Astrocyte (in vitro differentiated cells and primary cell): Measurements from ENCODE around the gene ZNF532. TPM values are rescaled to one million over a fixed set of nuclear protein-coding genes. Genes with fewer than 3 reads are reported as not detected.

ENCODE experiments used
- DNase-seq: peaks from one replicate; pipeline ENCODE4 v3.0.0-alpha.2; 2010; ENCODE audit warnings: low read depth
- FAIRE-seq: peaks from 2 replicates; lab custom pipeline; 2011; peaks lifted over from hg19 to GRCh38; lab: Jason Lieb, UNC
- H2AFZ ChIP-seq: 2 replicates; pipeline ENCODE4 v1.6.0; 2012; ENCODE audit warnings: low read depth, low read length, inconsistent platforms
- H3K27ac ChIP-seq: 2 replicates; pipeline ENCODE4 v1.5.1; 2011; ENCODE audit warnings: low read depth, low read length, inconsistent platforms
- H3K27me3 ChIP-seq: 2 replicates; pipeline ENCODE4 v1.6.0; 2011; ENCODE audit warnings: low read length, inconsistent platforms; ENCODE audit not compliant: insufficient read depth
- H3K36me3 ChIP-seq: 2 replicates; pipeline ENCODE4 v1.5.1; 2011; ENCODE audit warnings: low read length, inconsistent platforms; ENCODE audit not compliant: insufficient read depth
- H3K4me1 ChIP-seq: 2 replicates; pipeline ENCODE4 v1.5.1; 2011; ENCODE audit warnings: low read length, inconsistent platforms; ENCODE audit not compliant: insufficient read depth
- H3K4me2 ChIP-seq: 2 replicates; pipeline ENCODE4 v1.6.0; 2012; ENCODE audit warnings: low read length, inconsistent platforms
- H3K4me3 ChIP-seq: 2 replicates; pipeline ENCODE4 v1.5.1; 2011; ENCODE audit warnings: low read depth, mild to moderate bottlenecking, low read length, inconsistent platforms; ENCODE audit not compliant: insufficient read depth
- H3K79me2 ChIP-seq: 2 replicates; pipeline ENCODE4 v1.6.0; 2012; ENCODE audit warnings: mild to moderate bottlenecking, low read length, inconsistent platforms; ENCODE audit not compliant: insufficient read depth
- H3K9ac ChIP-seq: 2 replicates; pipeline ENCODE4 v1.6.0; 2012; ENCODE audit warnings: mild to moderate bottlenecking, low read length, inconsistent platforms
- H3K9me3 ChIP-seq: 2 replicates; pipeline ENCODE4 v1.5.1; 2012; ENCODE audit warnings: low read depth, mild to moderate bottlenecking, low read length, inconsistent platforms; ENCODE audit not compliant: insufficient read depth
- H4K20me1 ChIP-seq: 2 replicates; pipeline ENCODE4 v1.6.0; 2012; ENCODE audit warnings: low read length, inconsistent platforms; ENCODE audit not compliant: insufficient read depth
- H3K27ac Mint-ChIP-seq: one replicate; pipeline ENCODE4 v1.8.0; 2021; ENCODE audit warnings: mild to moderate bottlenecking, mixed read lengths; ENCODE audit not compliant: unreplicated experiment
- H3K27me3 Mint-ChIP-seq: one replicate; pipeline ENCODE4 v1.8.0; 2021; ENCODE audit warnings: low read depth, mixed read lengths; ENCODE audit not compliant: unreplicated experiment
- H3K36me3 Mint-ChIP-seq: one replicate; pipeline ENCODE4 v1.8.0; 2021; ENCODE audit warnings: low read depth, mixed read lengths; ENCODE audit not compliant: unreplicated experiment
- H3K4me1 Mint-ChIP-seq: one replicate; pipeline ENCODE4 v1.8.0; 2021; ENCODE audit warnings: low read depth, mixed read lengths; ENCODE audit not compliant: unreplicated experiment
- H3K4me3 Mint-ChIP-seq: one replicate; pipeline ENCODE4 v1.8.0; 2021; ENCODE audit warnings: mild to moderate bottlenecking, moderate library complexity, mixed read lengths; ENCODE audit not compliant: unreplicated experiment
- H3K9me3 Mint-ChIP-seq: one replicate; pipeline ENCODE4 v1.8.0; 2021; ENCODE audit warnings: mild to moderate bottlenecking, mixed read lengths; ENCODE audit not compliant: unreplicated experiment
- CTCF ChIP-seq: IDR thresholded peaks from 2 replicates; pipeline ENCODE4 v1.5.1; 2011; ENCODE audit warnings: low read depth, mild to moderate bottlenecking, inconsistent platforms, low read length, moderate library complexity; ENCODE audit not compliant: insufficient read depth
- EZH2 ChIP-seq: IDR thresholded peaks from 2 replicates; pipeline ENCODE4 v1.6.1; 2012; ENCODE audit warnings: mild to moderate bottlenecking, low read length, inconsistent platforms; ENCODE audit not compliant: insufficient read depth
- total RNA-seq: library from RNA; stranded (reverse); gene quantifications from 2 replicates; pipeline ENCODE4 v1.2.1, GENCODE V29; 2021

Gene ZNF532
- total RNA-seq, 1 donor from 2014 or later: 135 TPM

- Mint-ChIP-seq H3K4me1 (peaks cover 31% of the 10 kb centered on the region), H3K9me3 (no peaks in the 10 kb centered on the region), H3K36me3 (peaks cover 26% of the 10 kb centered on the region), H3K27me3 (no peaks in the 10 kb centered on the region), H3K4me3 (no peak overlapping the region), H3K27ac (no peak overlapping the region)
- FAIRE-seq (no peak), DNase-seq (no peak)
- peaks cover 6% of the 10 kb centered on the region for H3K79me2 ChIP-seq
- peaks cover 24% of the 10 kb centered on the region for H3K36me3 ChIP-seq
- no peak overlapping the region for H3K27ac ChIP-seq
- no peak overlapping the region for H2AFZ ChIP-seq
- peaks cover 7% of the 10 kb centered on the region for H3K4me1 ChIP-seq
- peaks cover 6% of the 10 kb centered on the region for H4K20me1 ChIP-seq
- H3K4me2 ChIP-seq: no peak overlapping the region
- no peak overlapping the region for H3K4me3 ChIP-seq
- H3K9me3 ChIP-seq: no peaks in the 10 kb centered on the region
- TF ChIP-seq CTCF (no peak), EZH2 (no peak)
- H3K9ac ChIP-seq: no peak overlapping the region
- H3K27me3 ChIP-seq: no peaks in the 10 kb centered on the region
These were observed 91.1 kb downstream of the ZNF532 start for GRCh38 chr18:58955738-58956137.

GRCh38 chr18:58958628-58959027, 94.0 kb downstream of the ZNF532 start:
- Histone ChIP-seq H3K36me3 (peaks cover 29% of the 10 kb centered on the region), H4K20me1 (peaks cover 12% of the 10 kb centered on the region), H3K9ac (no peak overlapping the region), H3K4me3 (no peak overlapping the region), H2AFZ (no peak overlapping the region), H3K27ac (no peak overlapping the region), H3K4me1 (peaks cover 2% of the 10 kb centered on the region), H3K27me3 (no peaks in the 10 kb centered on the region), H3K4me2 (no peak overlapping the region), H3K79me2 (peaks cover 17% of the 10 kb centered on the region), H3K9me3 (no peaks in the 10 kb centered on the region)
- H3K9me3 Mint-ChIP-seq: no peaks in the 10 kb centered on the region
- FAIRE-seq: no peak
- H3K36me3 Mint-ChIP-seq: peaks cover 36% of the 10 kb centered on the region
- H3K4me3 Mint-ChIP-seq: no peak overlapping the region
- no peak for DNase-seq
- no peak overlapping the region for H3K27ac Mint-ChIP-seq
- peaks cover 17% of the 10 kb centered on the region for H3K4me1 Mint-ChIP-seq
- no peaks in the 10 kb centered on the region for H3K27me3 Mint-ChIP-seq
- no peak for TF ChIP-seq CTCF

GRCh38 chr18:58960508-58960907, 95.8 kb downstream of the ZNF532 start:
- Histone ChIP-seq H3K9ac (no peak overlapping the region), H3K9me3 (no peaks in the 10 kb centered on the region), H4K20me1 (peaks cover 23% of the 10 kb centered on the region), H3K36me3 (peaks cover 24% of the 10 kb centered on the region), H3K4me1 (peaks cover 5% of the 10 kb centered on the region), H3K4me3 (no peak overlapping the region), H3K27ac (no peak overlapping the region), H3K79me2 (peaks cover 25% of the 10 kb centered on the region), H3K4me2 (no peak overlapping the region), H2AFZ (no peak overlapping the region), H3K27me3 (no peaks in the 10 kb centered on the region)
- Mint-ChIP-seq H3K9me3 (no peaks in the 10 kb centered on the region), H3K27ac (no peak overlapping the region), H3K36me3 (peaks cover 39% of the 10 kb centered on the region), H3K4me3 (no peak overlapping the region), H3K4me1 (peaks cover 15% of the 10 kb centered on the region), H3K27me3 (no peaks in the 10 kb centered on the region)
- no peak for DNase-seq
- FAIRE-seq: no peak
- TF ChIP-seq EZH2 (no peak), CTCF (no peak)
